Brain microvascular endothelial cell (primary cell): ENCODE results near the gene PLSCR3.

Experiments
- DNase-seq: peaks from one replicate; pipeline ENCODE4 v3.0.0-alpha.2; 2020
- H3K27ac ChIP-seq: fragments of 250-450 bp; sonication (Bioruptor Pico); 2 replicates; pipeline ENCODE4 v1.5.1; 2020; ENCODE audit warnings: mild to moderate bottlenecking, moderate library complexity
- H3K27me3 ChIP-seq: fragments of 250-450 bp; sonication (Bioruptor Pico); replicated peaks from 2 replicates; pipeline ENCODE4 v1.5.1; 2020; ENCODE audit warnings: mild to moderate bottlenecking
- H3K36me3 ChIP-seq: fragments of 250-450 bp; sonication (Bioruptor Pico); replicated peaks from 2 replicates; pipeline ENCODE4 v1.5.1; 2020; ENCODE audit warnings: mild to moderate bottlenecking
- H3K4me3 ChIP-seq: 2 replicates; pipeline ENCODE4 v1.5.1; 2011; ENCODE audit warnings: low read depth, mild to moderate bottlenecking, control low read depth, low read length, moderate library complexity
- CTCF ChIP-seq: IDR thresholded peaks from 2 replicates; pipeline ENCODE4 v1.5.1; 2011; ENCODE audit warnings: low read depth, mild to moderate bottlenecking, moderate library complexity, low read length, control low read depth, inconsistent platforms; ENCODE audit errors: missing control alignments
- in situ Hi-C: cut with HindIII; loops from 2 replicates; pipeline ENCODE4 v1.10.0; 2017; ENCODE audit warnings: low sequenced_read_pairs, low pct_ligation_motif_present

Gene PLSCR3

GRCh38 chr17:7356072-7356549 lies 38.2 kb downstream of the PLSCR3 start:
- H3K27ac ChIP-seq, result no peak overlapping the region
- H3K4me3 ChIP-seq, result no peak overlapping the region
- TF ChIP-seq CTCF, result peak; percentile 96
- in situ Hi-C loops, result no loop called here
- no peaks in the 10 kb centered on the region for H3K36me3 ChIP-seq
- peak; percentile 38 for DNase-seq
- H3K27me3 ChIP-seq, result no peaks in the 10 kb centered on the region

- no peak overlapping the region for H3K4me3 ChIP-seq
- H3K27ac ChIP-seq, result no peak overlapping the region
- TF ChIP-seq CTCF, result no peak
- DNase-seq, result no peak
- H3K27me3 ChIP-seq, result no peaks in the 10 kb centered on the region
- in situ Hi-C loops, result no loop called here
- H3K36me3 ChIP-seq, result no peaks in the 10 kb centered on the region
Observed at GRCh38 chr17:7355573-7355972, 38.8 kb downstream of the PLSCR3 start.

- TF ChIP-seq CTCF, result no peak
- no peak within 1 kb of the TSS for H3K27ac ChIP-seq
- H3K27me3 ChIP-seq, result no peaks in the 10 kb centered on the region
- no peak for DNase-seq
- no peak within 1 kb of the TSS for H3K4me3 ChIP-seq
- no peaks in the 10 kb centered on the region for H3K36me3 ChIP-seq
- in situ Hi-C loops, result no loop called here
Observed at GRCh38 chr17:7355053-7355452, 39.3 kb downstream of the PLSCR3 start, which contains the start of gene TMEM95. TSS of gene TMEM95 (plus strand) at chr17:7355156. CDS start at chr17:7355205, 49 bp downstream.

- no peaks in the 10 kb centered on the region for H3K36me3 ChIP-seq
- H3K27ac ChIP-seq, result no peak overlapping the region
- no peak overlapping the region for H3K4me3 ChIP-seq
- H3K27me3 ChIP-seq, result no peaks in the 10 kb centered on the region
- DNase-seq, result peak; percentile 55
- in situ Hi-C loops, result no loop called here
- TF ChIP-seq CTCF, result no peak
Observed at GRCh38 chr17:7354262-7354843, 40.0 kb downstream of the PLSCR3 start.

- TF ChIP-seq CTCF, result no peak
Observed at GRCh38 chr17:7352910-7353635, 41.3 kb downstream of the PLSCR3 start.

GRCh38 chr17:7352503-7352889 lies 41.8 kb downstream of the PLSCR3 start:
- DNase-seq, result no peak
- Histone ChIP-seq H3K4me3 (peak overlapping the region; percentile 81), H3K36me3 (no peaks in the 10 kb centered on the region), H3K27me3 (no peaks in the 10 kb centered on the region), H3K27ac (peak overlapping the region; percentile 96)
- in situ Hi-C loops, result no loop called here
- peak; percentile 77 for TF ChIP-seq CTCF

More at GRCh38 chr17:7352910-7353635, 41.3 kb downstream of the PLSCR3 start:
- Histone ChIP-seq H3K27ac (no peak overlapping the region), H3K36me3 (no peaks in the 10 kb centered on the region), H3K27me3 (no peaks in the 10 kb centered on the region), H3K4me3 (no peak overlapping the region)
- DNase-seq, result no peak
- in situ Hi-C loops, result no loop called here
